HCT116 (cell line): ENCODE results near the gene TMEM109. TPM values are rescaled to one million over a fixed set of nuclear protein-coding genes. Genes with fewer than 3 reads are reported as not detected.
A peak's percentile ranks its signal among the peaks of the same experiment; 100 is the strongest.

Source experiments
- ATAC-seq: fragments of 200-7000 bp; cut with Tn5 transposase; 2 replicates; pipeline ENCODE4 v1.9.1; 2020; ENCODE audit warnings: mild to moderate bottlenecking, moderate library complexity
- BruUV-seq: library from RNA; stranded (reverse); fragments of 400-500 nt; replicated peaks from 2 replicates; lab custom pipeline; 2021; lab: Mats Ljungman, UMichigan
- CTCF ChIA-PET: fragments of 300-600 bp; sonication (Branson Sonifier 250); formaldehyde crosslinking; loops from one replicate; lab custom pipeline; 2021; ENCODE audit warnings: antibody characterized with exemption; lab: Charles Lee
- POLR2A ChIA-PET: fragments of 300-600, 350-600 bp; sonication (Branson Sonifier 250); formaldehyde crosslinking; loops from one replicate; lab custom pipeline; 2021; ENCODE audit warnings: antibody characterized with exemption; lab: Charles Lee
- RAD21 ChIA-PET, 2 experiments: fragments of 300-600 bp; sonication (Branson Sonifier 250); formaldehyde crosslinking; loops; one replicate each; lab custom pipeline; 2023; ENCODE audit warnings: low total read pairs in 2 of 2; ENCODE audit not compliant: uncharacterized antibody in 2 of 2, unreplicated experiment in 2 of 2, low non-redundant PET in 1 of 2; lab: Charles Lee
- DNase-seq: peaks from one replicate; pipeline ENCODE4 v3.0.0-alpha.2; 2010; ENCODE audit warnings: low read depth, low spot score
- H2AFZ ChIP-seq: fragments of 200-600 bp; shearing (Covaris generic), sonication (generic); 2 replicates; pipeline ENCODE4 v1.6.1; 2017; ENCODE audit warnings: low read depth, mixed run types, mixed read lengths, antibody characterized with exemption, low read length; ENCODE audit not compliant: poor library complexity, severe bottlenecking
- H3K27ac ChIP-seq: 2 replicates; pipeline ENCODE4 v1.5.1; 2012; ENCODE audit warnings: low read depth, low read length
- H3K27me3 ChIP-seq: fragments of 200-600 bp; sonication (generic); 2 replicates; pipeline ENCODE4 v1.6.1; 2016; ENCODE audit warnings: mixed run types, low read length, mixed read lengths; ENCODE audit not compliant: insufficient read depth
- H3K36me3 ChIP-seq, 2 experiments: fragments of 200-500 bp in 1 of 2; fragments of 200-600 bp in 1 of 2; sonication (Bioruptor generic) in 1 of 2; sonication (generic) in 1 of 2; 2 replicates each; pipeline versions ENCODE4 v1.5.1 to v1.6.1; 2014 to 2016; ENCODE audit warnings: low read length in 2 of 2, inconsistent platforms in 1 of 2, mixed read lengths in 1 of 2, mixed run types in 1 of 2; ENCODE audit not compliant: insufficient read depth in 2 of 2, control insufficient read depth in 1 of 2
- H3K4me1 ChIP-seq, 2 experiments: fragments of 200-600 bp in 1 of 2; sonication (generic) in 1 of 2; 2 replicates each; pipeline versions ENCODE4 v1.5.1 to v1.6.1; 2012 to 2017; ENCODE audit warnings: low read length in 2 of 2, inconsistent platforms in 1 of 2, mild to moderate bottlenecking in 1 of 2, mixed read lengths in 1 of 2, mixed run types in 1 of 2, moderate library complexity in 1 of 2; ENCODE audit not compliant: insufficient read depth in 2 of 2, control insufficient read depth in 1 of 2
- H3K4me2 ChIP-seq: fragments of 200-600 bp; sonication (generic); 2 replicates; pipeline ENCODE4 v1.6.1; 2017; ENCODE audit warnings: mixed run types, low read length, mixed read lengths
- H3K4me3 ChIP-seq, 2 experiments: fragments of 200-600 bp in 1 of 2; sonication (generic) in 1 of 2; replicated peaks in 1 of 2; 2 replicates each; pipeline ENCODE4 v1.5.1; 2011 to 2016; ENCODE audit warnings: low read length in 2 of 2, control low read depth in 1 of 2, low read depth in 1 of 2, mild to moderate bottlenecking in 1 of 2, mixed read lengths in 1 of 2, mixed run types in 1 of 2
- H3K79me2 ChIP-seq: fragments of 200-600 bp; sonication (generic); 2 replicates; pipeline ENCODE4 v1.6.1; 2017; ENCODE audit warnings: mild to moderate bottlenecking, mixed run types, low read length, moderate library complexity, mixed read lengths; ENCODE audit not compliant: insufficient read depth
- H3K9ac ChIP-seq: fragments of 200-600 bp; sonication (generic); 2 replicates; pipeline ENCODE4 v1.6.1; 2016; ENCODE audit warnings: low read length, mixed read lengths
- H3K9me2 ChIP-seq: fragments of 200-600 bp; sonication (generic), shearing (Covaris generic); 2 replicates; pipeline ENCODE4 v1.6.1; 2017; ENCODE audit warnings: mixed run types, mild to moderate bottlenecking, moderate library complexity; ENCODE audit not compliant: insufficient read depth
- H3K9me3 ChIP-seq, 2 experiments: fragments of 200-500 bp in 1 of 2; fragments of 200-600 bp in 1 of 2; sonication (Bioruptor generic) in 1 of 2; sonication (generic) in 1 of 2; 2 replicates each; pipeline ENCODE4 v1.6.1; 2014 to 2017; ENCODE audit warnings: low read length in 2 of 2, mixed read lengths in 2 of 2, inconsistent platforms in 1 of 2, low read depth in 1 of 2, mild to moderate bottlenecking in 1 of 2, mixed run types in 1 of 2, moderate library complexity in 1 of 2; ENCODE audit not compliant: control insufficient read depth in 1 of 2, insufficient read depth in 1 of 2
- H4K20me1 ChIP-seq: fragments of 200-600 bp; sonication (generic), shearing (Covaris generic); 2 replicates; pipeline ENCODE4 v1.6.1; 2017; ENCODE audit warnings: mixed run types, mild to moderate bottlenecking, moderate library complexity; ENCODE audit not compliant: insufficient read depth
- ATF3 ChIP-seq: IDR thresholded peaks from 2 replicates; pipeline ENCODE4 v1.6.1; 2012
- CBX3 ChIP-seq: IDR thresholded peaks from 2 replicates; pipeline ENCODE4 v1.6.1; 2012; ENCODE audit warnings: low read depth
- CEBPB ChIP-seq: IDR thresholded peaks from 2 replicates; pipeline ENCODE4 v1.6.1; 2012; ENCODE audit warnings: low read depth
- CTCF ChIP-seq, 3 experiments: fragments of 200-600 bp in 1 of 3; sonication (generic) in 1 of 3; IDR thresholded peaks in 2 of 3; conservative IDR thresholded peaks in 1 of 3; 2 replicates each; pipeline ENCODE4 v1.5.1; 2012 to 2017; ENCODE audit warnings: low read depth in 2 of 3, low read length in 2 of 3, antibody characterized with exemption in 1 of 3, borderline replicate concordance in 1 of 3, control low read depth in 1 of 3, mild to moderate bottlenecking in 1 of 3, mixed read lengths in 1 of 3, mixed run types in 1 of 3, moderate library complexity in 1 of 3; ENCODE audit not compliant: insufficient read depth in 1 of 3
- EGR1 ChIP-seq: IDR thresholded peaks from 2 replicates; pipeline ENCODE4 v1.6.1; 2012; ENCODE audit warnings: low read depth
- ELF1 ChIP-seq: IDR thresholded peaks from 2 replicates; pipeline ENCODE4 v1.6.1; 2012; ENCODE audit warnings: low read depth, borderline replicate concordance
- EZH2 ChIP-seq: fragments of 200-600 bp; sonication (generic); IDR thresholded peaks from 2 replicates; pipeline ENCODE4 v1.6.1; 2017; ENCODE audit warnings: antibody characterized with exemption, mixed run types
- FOSL1 ChIP-seq: IDR thresholded peaks from 2 replicates; pipeline ENCODE4 v1.6.1; 2012; ENCODE audit warnings: low read depth
- JUND ChIP-seq: IDR thresholded peaks from 2 replicates; pipeline ENCODE4 v1.6.1; 2012
- MAX ChIP-seq: IDR thresholded peaks from 2 replicates; pipeline ENCODE4 v1.6.1; 2012
- POLR2A ChIP-seq: IDR thresholded peaks from 2 replicates; pipeline ENCODE4 v1.7.0; 2011; ENCODE audit warnings: borderline replicate concordance; ENCODE audit not compliant: insufficient read depth, insufficient read length; ENCODE audit errors: extremely low read depth
- RAD21 ChIP-seq: IDR thresholded peaks from 2 replicates; pipeline ENCODE4 v1.6.1; 2012; ENCODE audit warnings: low read depth, mild to moderate bottlenecking
- SP1 ChIP-seq: IDR thresholded peaks from 2 replicates; pipeline ENCODE4 v1.6.1; 2012; ENCODE audit warnings: low read depth
- SRF ChIP-seq: IDR thresholded peaks from 2 replicates; pipeline ENCODE4 v1.6.1; 2012; ENCODE audit warnings: low read depth
- TCF7L2 ChIP-seq: IDR thresholded peaks from 2 replicates; pipeline ENCODE4 v1.7.0; 2011; ENCODE audit warnings: borderline replicate concordance, inconsistent platforms; ENCODE audit not compliant: insufficient read depth, insufficient read length; ENCODE audit errors: extremely low read depth
- YY1 ChIP-seq: IDR thresholded peaks from 2 replicates; pipeline ENCODE4 v1.6.1; 2011; ENCODE audit warnings: low read length, low read depth, moderate library complexity, mild to moderate bottlenecking; ENCODE audit not compliant: insufficient replicate concordance; ENCODE audit errors: extremely low read depth
- ZBTB33 ChIP-seq: IDR thresholded peaks from 2 replicates; pipeline ENCODE4 v1.6.1; 2011; ENCODE audit warnings: mild to moderate bottlenecking, low read length, moderate library complexity; ENCODE audit not compliant: insufficient replicate concordance; ENCODE audit errors: extremely low read depth
- ZFX ChIP-seq: fragments of 450-650 bp; IDR thresholded peaks from 2 replicates; pipeline ENCODE4 v1.6.1; 2017
- intact Hi-C: fragments of 100-400 bp; cut with micrococcal nuclease; formaldehyde crosslinking; loops from 2 replicates; pipeline ENCODE4 v1.10.0; 2022
- total RNA-seq: library from RNA; stranded (reverse); gene quantifications from one replicate; pipeline ENCODE4 v1.2.1, GENCODE V29; 2021; ENCODE audit not compliant: unreplicated experiment

Gene TMEM109
- total RNA-seq, 1 experiment from 2014 or later: 44.4 TPM

- TF ChIP-seq ZBTB33: no peak
- TF ChIP-seq YY1: no peak
- no peak for TF ChIP-seq ZFX
- no peak for TF ChIP-seq EZH2
- TF ChIP-seq TCF7L2: no peak
- no peak for TF ChIP-seq RAD21
- no peak for TF ChIP-seq MAX
- TF ChIP-seq CEBPB: no peak
- no peak for TF ChIP-seq EGR1
- no peak for TF ChIP-seq ELF1
These were observed 4.4 kb downstream of the TMEM109 start (continued) for GRCh38 chr11:60918251-60918938.

- Histone ChIP-seq H3K36me3 (peaks cover 9 to 23% of the 10 kb centered on the region in 2 experiments; a peak in 2 of 4 replicates), H3K9me3 (no peaks in the 10 kb centered on the region), H3K4me2 (peak overlapping the region; percentile 61), H3K79me2 (peaks cover 57% of the 10 kb centered on the region), H3K4me1 (peaks cover 29 to 65% of the 10 kb centered on the region in 2 experiments), H3K4me3 (no peak overlapping the region), H4K20me1 (no peaks in the 10 kb centered on the region; the same call in 1 of the 2 replicates), H3K27ac (no peak overlapping the region), H3K27me3 (no peaks in the 10 kb centered on the region), H2AFZ (no peak overlapping the region), H3K9me2 (no peaks in the 10 kb centered on the region), H3K9ac (peak overlapping the region; percentile 9; the same call in 1 of the 2 replicates)
- RAD21 ChIA-PET: no interaction called here
- DNase-seq: no peak
- ATAC-seq: no peak
- intact Hi-C loops: loop anchor here (10.0 kb wide), 1 partner anchor 266 kb away; no protein-coding TSS in a partner anchor
- BruUV-seq: no TSS peak
- POLR2A ChIA-PET: no interaction called here
- CTCF ChIA-PET: interaction anchor here (1.4 kb wide), 1 partner anchor 20 kb away, joined by 6 read pairs; no protein-coding TSS in a partner anchor
- TF ChIP-seq CTCF (IDR thresholded peaks at IDR 0.05 in 2 of 3, conservative IDR thresholded peaks at IDR 0.05 in 1 of 3; ENCODE audit: borderline replicate concordance in 1 of 3, insufficient read depth in 1 of 3, low read depth in 2 of 3, low read length in 2 of 3) (no peak), ATF3 (no peak), ZFX (no peak), JUND (no peak), EZH2 (no peak), YY1 (no peak), CEBPB (no peak), FOSL1 (no peak), RAD21 (no peak), ELF1 (no peak), ZBTB33 (no peak), TCF7L2 (no peak), SRF (no peak), POLR2A (no peak), SP1 (no peak), CBX3 (no peak)
These were observed 4.9 kb downstream of the TMEM109 start for GRCh38 chr11:60918939-60919265.
